Activated naive CD8-positive, alpha-beta T cell (primary cell): ENCODE measurements around the gene IRAK1.

Experiments used
- H3K27ac Mint-ChIP-seq: one replicate; pipeline ENCODE4 v1.8.0; 2021; ENCODE audit warnings: mixed read lengths
- H3K27me3 Mint-ChIP-seq: one replicate; pipeline ENCODE4 v1.8.0; 2021; ENCODE audit warnings: mixed read lengths
- H3K36me3 Mint-ChIP-seq: one replicate; pipeline ENCODE4 v1.8.0; 2021; ENCODE audit warnings: mixed read lengths
- H3K4me1 Mint-ChIP-seq: one replicate; pipeline ENCODE4 v1.8.0; 2021; ENCODE audit warnings: low read depth, mixed read lengths
- H3K4me3 Mint-ChIP-seq: one replicate; pipeline ENCODE4 v1.8.0; 2021; ENCODE audit warnings: mild to moderate bottlenecking, mixed read lengths
- H3K9me3 Mint-ChIP-seq: one replicate; pipeline ENCODE4 v1.8.0; 2021; ENCODE audit warnings: low read depth, mixed read lengths

Gene IRAK1

DNA sequence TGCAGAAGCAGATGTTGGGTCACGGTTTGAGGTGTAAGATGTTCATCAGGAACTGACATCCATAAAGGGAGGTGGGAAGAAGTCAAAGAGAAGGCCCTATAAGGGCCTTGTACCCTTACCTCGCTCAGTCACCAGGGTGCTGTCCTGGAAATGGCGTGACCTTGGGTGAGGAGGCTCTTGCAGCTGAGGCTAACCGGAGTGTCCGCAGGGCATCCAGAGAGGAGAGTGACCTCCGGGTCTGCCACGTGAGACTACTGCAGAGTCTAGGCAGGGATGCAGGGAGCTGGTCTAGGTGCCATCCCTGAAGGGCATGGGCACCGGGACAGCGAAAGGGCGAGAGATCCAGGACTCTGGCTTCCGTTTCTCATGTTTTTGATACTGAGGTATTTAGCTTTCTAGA, 28.7 kb upstream of the IRAK1 start:
- peaks cover 2% of the 10 kb centered on the region for H3K36me3 Mint-ChIP-seq
- no peak overlapping the region for H3K27ac Mint-ChIP-seq
- no peaks in the 10 kb centered on the region for H3K27me3 Mint-ChIP-seq
- H3K4me3 Mint-ChIP-seq, result no peak overlapping the region
- no peaks in the 10 kb centered on the region for H3K9me3 Mint-ChIP-seq
- peaks cover 37% of the 10 kb centered on the region for H3K4me1 Mint-ChIP-seq

GRCh38 chrX:154046940-154047610, 27.4 kb upstream of the IRAK1 start:
- Mint-ChIP-seq H3K36me3 (peaks cover 2% of the 10 kb centered on the region), H3K27ac (peak overlapping the region; percentile 84), H3K4me3 (no peak overlapping the region)

GRCh38 chrX:154046031-154046781, 26.5 kb upstream of the IRAK1 start:
- peak overlapping the region; percentile 54 for H3K27ac Mint-ChIP-seq
- peaks cover 2% of the 10 kb centered on the region for H3K36me3 Mint-ChIP-seq

More at GRCh38 chrX:154046940-154047610, 27.4 kb upstream of the IRAK1 start:
- Mint-ChIP-seq H3K9me3 (no peaks in the 10 kb centered on the region), H3K4me1 (peaks cover 37% of the 10 kb centered on the region), H3K27me3 (no peaks in the 10 kb centered on the region)

GRCh38 chrX:154044091-154044490, 24.4 kb upstream of the IRAK1 start:
- peak overlapping the region; percentile 70 for H3K27ac Mint-ChIP-seq
- H3K4me1 Mint-ChIP-seq, result peaks cover 41% of the 10 kb centered on the region
- H3K4me3 Mint-ChIP-seq, result no peak overlapping the region
- no peaks in the 10 kb centered on the region for H3K27me3 Mint-ChIP-seq
- H3K9me3 Mint-ChIP-seq, result no peaks in the 10 kb centered on the region
- H3K36me3 Mint-ChIP-seq, result peaks cover 4% of the 10 kb centered on the region

More at GRCh38 chrX:154046031-154046781, 26.5 kb upstream of the IRAK1 start:
- Mint-ChIP-seq H3K27me3 (no peaks in the 10 kb centered on the region), H3K4me1 (peaks cover 38% of the 10 kb centered on the region), H3K9me3 (no peaks in the 10 kb centered on the region), H3K4me3 (no peak overlapping the region)

GRCh38 chrX:154043003-154043763, 23.5 kb upstream of the IRAK1 start:
- H3K36me3 Mint-ChIP-seq, result peaks cover 4% of the 10 kb centered on the region
- peak overlapping the region; percentile 46 for H3K27ac Mint-ChIP-seq
- H3K4me1 Mint-ChIP-seq, result peaks cover 42% of the 10 kb centered on the region
- no peak overlapping the region for H3K4me3 Mint-ChIP-seq
- no peaks in the 10 kb centered on the region for H3K9me3 Mint-ChIP-seq
- no peaks in the 10 kb centered on the region for H3K27me3 Mint-ChIP-seq

DNA sequence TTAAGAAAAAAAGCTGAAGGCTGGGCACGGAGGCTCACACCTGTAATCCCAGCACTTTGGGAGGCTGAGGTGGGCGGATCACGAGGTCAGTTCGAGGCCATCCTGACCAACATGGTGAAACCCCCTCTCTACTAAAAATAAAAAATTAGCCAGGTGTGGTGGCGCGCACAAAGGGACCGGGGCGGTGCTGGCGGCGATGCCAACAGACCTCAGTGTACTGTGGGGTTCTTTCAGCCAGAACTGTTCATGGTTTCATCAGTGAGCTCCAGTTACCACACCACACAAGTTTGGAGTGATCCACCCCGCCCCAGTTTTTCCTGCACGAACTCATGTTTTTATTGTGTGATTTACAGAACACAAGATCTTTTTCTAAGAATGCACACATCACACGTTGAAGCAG, 21.2 kb upstream of the IRAK1 start:
- peaks cover 39% of the 10 kb centered on the region for H3K4me1 Mint-ChIP-seq
- no peak overlapping the region for H3K4me3 Mint-ChIP-seq
- H3K27ac Mint-ChIP-seq, result peak overlapping the region; percentile 73
- no peaks in the 10 kb centered on the region for H3K27me3 Mint-ChIP-seq
- H3K36me3 Mint-ChIP-seq, result peaks cover 2% of the 10 kb centered on the region
- no peaks in the 10 kb centered on the region for H3K9me3 Mint-ChIP-seq

- no peak overlapping the region for H3K4me3 Mint-ChIP-seq
- peaks cover 2% of the 10 kb centered on the region for H3K36me3 Mint-ChIP-seq
- H3K4me1 Mint-ChIP-seq, result peaks cover 39% of the 10 kb centered on the region
- H3K27me3 Mint-ChIP-seq, result no peaks in the 10 kb centered on the region
- peak overlapping the region; percentile 73 for H3K27ac Mint-ChIP-seq
- H3K9me3 Mint-ChIP-seq, result no peaks in the 10 kb centered on the region
Measured at GRCh38 chrX:154040307-154040756, 20.6 kb upstream of the IRAK1 start.

DNA sequence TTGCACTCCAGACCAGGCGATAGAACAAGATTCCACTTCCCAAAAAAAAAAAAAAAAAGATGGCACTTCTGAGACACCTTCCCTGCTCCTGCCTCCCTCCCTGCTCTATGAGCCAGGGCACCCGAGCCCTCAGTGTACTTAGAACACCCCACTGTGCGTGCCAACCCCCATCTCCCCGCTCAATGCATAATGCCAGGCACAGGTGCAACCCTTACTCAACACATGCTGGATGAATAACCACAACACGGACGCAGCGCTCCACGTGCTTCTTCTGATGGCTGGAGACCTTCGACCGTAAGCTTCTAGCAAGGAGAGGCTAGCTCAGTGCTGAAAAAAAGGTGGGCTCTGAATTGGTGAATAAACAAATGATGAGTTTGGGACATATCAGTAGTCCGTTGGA, 19.9 kb upstream of the IRAK1 start:
- Mint-ChIP-seq H3K4me1 (peaks cover 41% of the 10 kb centered on the region), H3K4me3 (no peak overlapping the region), H3K36me3 (peaks cover 2% of the 10 kb centered on the region), H3K9me3 (no peaks in the 10 kb centered on the region), H3K27ac (peak overlapping the region; percentile 58), H3K27me3 (no peaks in the 10 kb centered on the region)

- Mint-ChIP-seq H3K27ac (peak overlapping the region; percentile 22), H3K9me3 (no peaks in the 10 kb centered on the region), H3K4me1 (peaks cover 36% of the 10 kb centered on the region), H3K36me3 (peaks cover 2% of the 10 kb centered on the region), H3K27me3 (no peaks in the 10 kb centered on the region), H3K4me3 (no peak overlapping the region)
Measured at GRCh38 chrX:154038656-154039055, 19.0 kb upstream of the IRAK1 start.

- Mint-ChIP-seq H3K36me3 (peaks cover 2% of the 10 kb centered on the region), H3K4me3 (no peak overlapping the region), H3K9me3 (no peaks in the 10 kb centered on the region), H3K4me1 (peaks cover 36% of the 10 kb centered on the region), H3K27me3 (no peaks in the 10 kb centered on the region), H3K27ac (no peak overlapping the region)
Measured at GRCh38 chrX:154037754-154038153, 18.1 kb upstream of the IRAK1 start.

DNA sequence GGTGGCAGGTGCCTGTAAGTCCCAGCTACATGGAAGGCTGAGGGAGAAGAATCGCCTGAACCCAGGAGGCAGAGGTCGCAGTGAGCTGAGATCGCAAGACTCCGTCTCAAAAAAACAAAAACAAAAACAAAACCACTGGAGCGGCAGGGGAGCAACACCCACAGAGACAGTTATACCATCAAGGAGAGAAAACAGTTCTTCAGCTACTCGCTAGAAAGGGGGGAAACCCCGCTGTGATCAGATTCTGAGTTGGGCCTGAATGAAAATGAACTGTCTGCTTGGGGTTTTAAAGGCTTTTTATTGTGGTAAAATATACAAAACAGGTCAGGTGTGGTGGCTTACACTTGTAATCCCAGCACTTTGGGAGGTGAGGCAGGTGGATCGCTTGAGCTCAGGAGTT, 16.8 kb upstream of the IRAK1 start:
- no peak overlapping the region for H3K4me3 Mint-ChIP-seq

DNA sequence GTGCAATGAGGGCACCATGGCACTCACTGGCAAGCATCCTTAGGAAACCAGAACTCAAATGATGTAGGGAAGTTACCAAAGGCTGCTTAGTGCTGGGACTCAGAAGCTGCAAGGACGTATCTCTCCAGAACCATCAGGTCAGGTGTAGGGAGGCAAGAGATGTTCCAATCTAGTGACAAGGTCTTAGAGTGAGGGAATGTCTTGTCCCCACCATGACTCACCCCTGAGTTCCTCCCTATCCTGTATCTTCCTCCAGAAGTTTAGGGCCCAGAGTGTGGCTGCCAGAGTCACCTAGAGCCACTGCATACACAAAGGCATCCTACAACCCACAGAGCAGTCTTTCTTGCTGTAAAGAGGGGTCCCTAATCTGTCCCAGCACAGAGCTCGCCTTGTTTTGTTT, 14.1 kb upstream of the IRAK1 start:
- Mint-ChIP-seq H3K27me3 (no peaks in the 10 kb centered on the region), H3K9me3 (no peaks in the 10 kb centered on the region), H3K27ac (peak overlapping the region; percentile 10), H3K4me1 (peaks cover 9% of the 10 kb centered on the region), H3K36me3 (no peaks in the 10 kb centered on the region), H3K4me3 (no peak overlapping the region)

More for the DNA sequence above, 16.8 kb upstream of the IRAK1 start:
- peaks cover 2% of the 10 kb centered on the region for H3K36me3 Mint-ChIP-seq
- H3K4me1 Mint-ChIP-seq, result peaks cover 29% of the 10 kb centered on the region
- peak overlapping the region; percentile 70 for H3K27ac Mint-ChIP-seq
- no peaks in the 10 kb centered on the region for H3K27me3 Mint-ChIP-seq
- no peaks in the 10 kb centered on the region for H3K9me3 Mint-ChIP-seq

GRCh38 chrX:154032653-154033052, 13.0 kb upstream of the IRAK1 start:
- Mint-ChIP-seq H3K9me3 (no peaks in the 10 kb centered on the region), H3K4me3 (no peak overlapping the region), H3K36me3 (no peaks in the 10 kb centered on the region), H3K4me1 (peaks cover 12% of the 10 kb centered on the region), H3K27me3 (no peaks in the 10 kb centered on the region), H3K27ac (no peak overlapping the region)

GRCh38 chrX:154032160-154032559, 12.5 kb upstream of the IRAK1 start:
- peaks cover 12% of the 10 kb centered on the region for H3K4me1 Mint-ChIP-seq
- H3K27ac Mint-ChIP-seq, result no peak overlapping the region
- no peaks in the 10 kb centered on the region for H3K27me3 Mint-ChIP-seq
- H3K4me3 Mint-ChIP-seq, result no peak overlapping the region
- H3K36me3 Mint-ChIP-seq, result no peaks in the 10 kb centered on the region
- no peaks in the 10 kb centered on the region for H3K9me3 Mint-ChIP-seq
